OCI-LY7 (cell line): ENCODE data around the gene CNTNAP5. TPM values are rescaled to one million over a fixed set of nuclear protein-coding genes. Genes with fewer than 3 reads are reported as not detected.

Experiments used
- BruUV-seq: library from RNA; stranded (reverse); fragments of 400-500 nt; replicated peaks from 2 replicates; lab custom pipeline; 2021; lab: Mats Ljungman, UMichigan
- CTCF ChIA-PET: fragments of 300-600 bp; sonication (Branson Sonifier 250); formaldehyde crosslinking; loops from one replicate; lab custom pipeline; 2022; ENCODE audit warnings: antibody characterized with exemption; ENCODE audit not compliant: unreplicated experiment; lab: Charles Lee
- POLR2A ChIA-PET: fragments of 300-600 bp; sonication (Branson Sonifier 250); formaldehyde crosslinking; loops from one replicate; lab custom pipeline; 2022; ENCODE audit warnings: antibody characterized with exemption; lab: Charles Lee
- DNase-seq: peaks from one replicate; pipeline ENCODE4 v3.0.0-alpha.2; 2015; ENCODE audit warnings: low spot score
- H2AFZ ChIP-seq: fragments of 200-600 bp; sonication (generic), shearing (Covaris generic); 2 replicates; pipeline ENCODE4 v1.6.1; 2014; ENCODE audit warnings: mild to moderate bottlenecking, antibody characterized with exemption, low read length, moderate library complexity
- H3K27ac ChIP-seq: fragments of 200-600 bp; sonication (generic); 2 replicates; pipeline ENCODE4 v1.5.1; 2014; ENCODE audit warnings: mixed run types, low read depth, mild to moderate bottlenecking, moderate library complexity, low read length, inconsistent platforms; ENCODE audit not compliant: poor library complexity, severe bottlenecking
- H3K36me3 ChIP-seq: fragments of 200-600 bp; sonication (generic); 2 replicates; pipeline ENCODE4 v1.6.1; 2014; ENCODE audit warnings: mild to moderate bottlenecking, antibody characterized with exemption, low read length, moderate library complexity, mixed read lengths; ENCODE audit not compliant: insufficient read depth
- H3K4me1 ChIP-seq: fragments of 200-600 bp; sonication (generic); 2 replicates; pipeline ENCODE4 v1.5.1; 2014; ENCODE audit warnings: mild to moderate bottlenecking, low read length; ENCODE audit not compliant: insufficient read depth, poor library complexity, severe bottlenecking
- H3K4me2 ChIP-seq: fragments of 200-600 bp; sonication (generic); 2 replicates; pipeline ENCODE4 v1.6.1; 2014; ENCODE audit warnings: mild to moderate bottlenecking, low read length
- H3K4me3 ChIP-seq: fragments of 200-600 bp; sonication (generic); 2 replicates; pipeline ENCODE4 v1.5.1; 2014; ENCODE audit warnings: mild to moderate bottlenecking, low read depth, low read length; ENCODE audit not compliant: poor library complexity, severe bottlenecking
- H3K79me2 ChIP-seq: fragments of 200-600 bp; sonication (generic); 2 replicates; pipeline ENCODE4 v1.6.1; 2016; ENCODE audit warnings: low read depth, mild to moderate bottlenecking, low read length, moderate library complexity, mixed read lengths; ENCODE audit not compliant: insufficient read depth
- H3K9me2 ChIP-seq: fragments of 200-600 bp; sonication (generic); 2 replicates; pipeline ENCODE4 v1.6.1; 2016; ENCODE audit warnings: mild to moderate bottlenecking, low read length, mixed read lengths; ENCODE audit not compliant: insufficient read depth
- H3K9me3 ChIP-seq: fragments of 200-600 bp; sonication (generic); 2 replicates; pipeline ENCODE4 v1.6.1; 2014; ENCODE audit warnings: mild to moderate bottlenecking, mixed run types, low read length, mixed read lengths
- H4K20me1 ChIP-seq: fragments of 200-600 bp; sonication (generic); 2 replicates; pipeline ENCODE4 v1.6.1; 2014; ENCODE audit warnings: mild to moderate bottlenecking, antibody characterized with exemption, low read length, moderate library complexity, mixed read lengths; ENCODE audit not compliant: insufficient read depth
- CTCF ChIP-seq: fragments of 200-600 bp; sonication (generic); conservative IDR thresholded peaks from 2 replicates; pipeline ENCODE4 v1.5.1; 2014; ENCODE audit warnings: mild to moderate bottlenecking, antibody characterized with exemption, low read length, moderate library complexity, mixed read lengths
- EZH2phosphoT487 ChIP-seq: fragments of 200-600 bp; sonication (generic); IDR thresholded peaks from 2 replicates; pipeline ENCODE4 v1.6.1; 2018; ENCODE audit warnings: low read depth, borderline replicate concordance, mild to moderate bottlenecking, mixed run types, antibody characterized with exemption, low read length, moderate library complexity, mixed read lengths
- intact Hi-C: fragments of 100-400 bp; cut with micrococcal nuclease; formaldehyde crosslinking; loops from one replicate; pipeline ENCODE4 v1.10.0; 2022; ENCODE audit not compliant: unreplicated experiment
- total RNA-seq, 2 experiments: library from RNA; depleted of rRNA in 1 of 2; stranded (reverse); fragments of >200 nt in 1 of 2; shearing (Covaris generic) in 1 of 2; gene quantifications; 2 replicates each; pipeline ENCODE4 v1.2.3, GENCODE V29; 2014 to 2022

Gene CNTNAP5
- total RNA-seq, 2 experiments from 2014 or later: not detected

DNA sequence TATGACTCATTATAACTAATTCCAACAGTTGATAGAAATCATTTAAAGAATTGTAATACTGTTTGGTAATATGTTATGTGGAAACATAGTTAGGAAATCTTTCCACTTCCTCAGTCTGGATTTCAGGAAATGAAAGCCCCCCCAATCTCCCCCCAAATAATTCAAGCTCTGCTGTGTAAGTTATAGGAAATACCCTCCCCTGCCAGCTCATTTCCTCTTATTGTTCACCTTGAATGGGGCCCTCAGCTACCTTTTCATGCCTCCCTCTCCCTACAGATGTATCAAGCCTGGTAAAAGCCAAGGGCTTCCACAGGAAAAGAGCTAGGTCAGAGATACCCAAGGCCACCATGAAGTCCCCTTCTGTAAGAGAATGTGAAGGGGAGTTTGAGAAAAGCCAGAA is 155.5 kb downstream of the CNTNAP5 start:
- CTCF ChIA-PET: no interaction called here
- no TSS peak for BruUV-seq
- Histone ChIP-seq H3K4me1 (no peaks in the 10 kb centered on the region), H3K4me3 (no peak overlapping the region), H2AFZ (no peak overlapping the region), H3K9me2 (no peaks in the 10 kb centered on the region), H3K4me2 (no peak overlapping the region), H4K20me1 (no peaks in the 10 kb centered on the region), H3K9me3 (no peaks in the 10 kb centered on the region), H3K79me2 (no peaks in the 10 kb centered on the region), H3K36me3 (no peaks in the 10 kb centered on the region), H3K27ac (no peak overlapping the region)
- POLR2A ChIA-PET: interaction anchor here (0.7 kb wide), 1 partner anchor 52 kb away, joined by 3 read pairs; no protein-coding TSS in a partner anchor
- no peak for TF ChIP-seq CTCF
- TF ChIP-seq EZH2phosphoT487: no peak
- intact Hi-C loops: no loop called here
- no peak for DNase-seq

DNA sequence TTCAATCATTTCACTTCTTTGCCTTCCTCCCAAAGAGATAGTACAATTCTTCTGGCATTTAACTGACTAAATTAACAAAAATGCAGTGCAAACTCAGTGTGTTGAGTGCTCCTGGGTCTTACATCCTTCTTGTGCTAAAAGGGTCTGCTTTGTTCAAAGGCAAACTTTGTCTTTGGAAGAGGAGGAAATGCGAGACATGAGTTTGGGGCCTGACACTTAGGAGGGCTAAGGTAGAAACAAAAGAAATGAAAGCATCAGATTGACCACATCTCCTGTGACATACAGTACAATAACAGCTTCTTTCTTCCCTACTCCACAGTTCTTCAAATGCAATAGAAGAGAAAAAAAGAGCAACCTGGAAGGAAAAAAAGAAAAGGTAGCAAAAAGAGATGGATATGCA is 161.7 kb downstream of the CNTNAP5 start:
- Histone ChIP-seq H3K4me3 (no peak overlapping the region), H3K4me2 (no peak overlapping the region), H4K20me1 (no peaks in the 10 kb centered on the region), H2AFZ (no peak overlapping the region), H3K9me3 (no peaks in the 10 kb centered on the region), H3K27ac (no peak overlapping the region), H3K9me2 (no peaks in the 10 kb centered on the region), H3K4me1 (no peaks in the 10 kb centered on the region), H3K79me2 (no peaks in the 10 kb centered on the region), H3K36me3 (no peaks in the 10 kb centered on the region)
- DNase-seq: no peak
- ChIA-PET POLR2A (no interaction called here), CTCF (no interaction called here)
- intact Hi-C loops: no loop called here
- TF ChIP-seq CTCF (no peak), EZH2phosphoT487 (no peak)
- BruUV-seq: no TSS peak

DNA sequence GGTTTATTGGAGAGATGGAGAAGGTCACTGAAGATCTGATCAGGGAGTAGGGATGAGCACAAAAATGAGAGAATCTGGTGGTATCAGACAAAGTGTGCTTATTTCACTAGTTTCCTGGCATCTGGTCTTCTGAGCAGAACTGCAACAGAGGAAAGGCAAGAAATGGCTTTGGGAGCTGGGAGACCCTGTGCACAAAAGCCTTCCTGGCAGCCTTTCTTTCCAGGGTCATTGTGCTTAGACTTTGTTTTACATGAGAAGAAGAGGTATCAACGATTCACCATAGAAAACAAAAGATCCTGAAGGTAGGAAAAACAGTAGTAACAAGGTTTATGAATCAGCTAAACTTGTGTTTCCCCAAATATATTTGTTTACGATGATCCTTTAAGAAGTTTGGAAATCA is 162.9 kb downstream of the CNTNAP5 start:
- Histone ChIP-seq H3K9me2 (no peaks in the 10 kb centered on the region), H3K36me3 (no peaks in the 10 kb centered on the region), H3K79me2 (no peaks in the 10 kb centered on the region), H3K4me3 (no peak overlapping the region), H3K4me2 (no peak overlapping the region), H3K27ac (no peak overlapping the region), H4K20me1 (no peaks in the 10 kb centered on the region), H2AFZ (no peak overlapping the region), H3K9me3 (no peaks in the 10 kb centered on the region), H3K4me1 (no peaks in the 10 kb centered on the region)
- intact Hi-C loops: no loop called here
- BruUV-seq: no TSS peak
- POLR2A ChIA-PET: no interaction called here
- TF ChIP-seq EZH2phosphoT487 (no peak), CTCF (no peak)
- DNase-seq: no peak
- CTCF ChIA-PET: no interaction called here
